D721Med (cell line): ENCODE results near the gene IDE.
"Not testable (repeated sequence)": the region's sequence is repeated elsewhere in the genome, so short reads cannot be mapped to it uniquely, and the experiment has no call there.

ENCODE experiments used
- DNase-seq: peaks from one replicate; pipeline ENCODE4 v3.0.0; 2011; ENCODE audit warnings: low spot score; ENCODE audit not compliant: insufficient read length
- FAIRE-seq: peaks from 2 replicates; lab custom pipeline; 2011; peaks lifted over from hg19 to GRCh38; lab: Jason Lieb, UNC
- TF ChIP-seq, protein P1 (sequence below): IDR thresholded peaks from 2 replicates; pipeline ENCODE4 v1.5.1; 2012; ENCODE audit warnings: mild to moderate bottlenecking, control low read depth; ENCODE audit not compliant: insufficient read depth; ENCODE audit errors: missing control alignments

IDE gene

DNA sequence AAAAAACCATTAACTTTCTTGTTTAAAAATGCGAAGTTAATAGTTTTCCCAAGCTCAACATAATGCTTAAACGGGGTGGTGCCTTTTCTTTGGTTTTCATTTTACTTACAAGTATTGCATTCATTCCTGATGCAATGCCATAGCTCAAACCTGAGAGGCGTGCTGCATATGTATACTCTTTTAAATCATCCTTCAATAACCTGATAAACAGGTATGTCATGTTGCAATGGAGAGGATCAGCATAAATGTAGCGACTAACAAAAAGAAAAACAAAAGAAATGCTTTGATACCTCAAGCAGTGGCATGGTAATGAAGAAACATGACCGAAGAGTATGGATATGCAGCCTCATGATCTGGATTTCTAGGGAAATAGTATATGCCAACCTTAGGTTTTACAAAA is 95.4 kb downstream of the IDE start:
- TF ChIP-seq, protein P1, sequence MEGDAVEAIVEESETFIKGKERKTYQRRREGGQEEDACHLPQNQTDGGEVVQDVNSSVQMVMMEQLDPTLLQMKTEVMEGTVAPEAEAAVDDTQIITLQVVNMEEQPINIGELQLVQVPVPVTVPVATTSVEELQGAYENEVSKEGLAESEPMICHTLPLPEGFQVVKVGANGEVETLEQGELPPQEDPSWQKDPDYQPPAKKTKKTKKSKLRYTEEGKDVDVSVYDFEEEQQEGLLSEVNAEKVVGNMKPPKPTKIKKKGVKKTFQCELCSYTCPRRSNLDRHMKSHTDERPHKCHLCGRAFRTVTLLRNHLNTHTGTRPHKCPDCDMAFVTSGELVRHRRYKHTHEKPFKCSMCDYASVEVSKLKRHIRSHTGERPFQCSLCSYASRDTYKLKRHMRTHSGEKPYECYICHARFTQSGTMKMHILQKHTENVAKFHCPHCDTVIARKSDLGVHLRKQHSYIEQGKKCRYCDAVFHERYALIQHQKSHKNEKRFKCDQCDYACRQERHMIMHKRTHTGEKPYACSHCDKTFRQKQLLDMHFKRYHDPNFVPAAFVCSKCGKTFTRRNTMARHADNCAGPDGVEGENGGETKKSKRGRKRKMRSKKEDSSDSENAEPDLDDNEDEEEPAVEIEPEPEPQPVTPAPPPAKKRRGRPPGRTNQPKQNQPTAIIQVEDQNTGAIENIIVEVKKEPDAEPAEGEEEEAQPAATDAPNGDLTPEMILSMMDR = no peak
- no peak for FAIRE-seq
- DNase-seq = no peak

DNA sequence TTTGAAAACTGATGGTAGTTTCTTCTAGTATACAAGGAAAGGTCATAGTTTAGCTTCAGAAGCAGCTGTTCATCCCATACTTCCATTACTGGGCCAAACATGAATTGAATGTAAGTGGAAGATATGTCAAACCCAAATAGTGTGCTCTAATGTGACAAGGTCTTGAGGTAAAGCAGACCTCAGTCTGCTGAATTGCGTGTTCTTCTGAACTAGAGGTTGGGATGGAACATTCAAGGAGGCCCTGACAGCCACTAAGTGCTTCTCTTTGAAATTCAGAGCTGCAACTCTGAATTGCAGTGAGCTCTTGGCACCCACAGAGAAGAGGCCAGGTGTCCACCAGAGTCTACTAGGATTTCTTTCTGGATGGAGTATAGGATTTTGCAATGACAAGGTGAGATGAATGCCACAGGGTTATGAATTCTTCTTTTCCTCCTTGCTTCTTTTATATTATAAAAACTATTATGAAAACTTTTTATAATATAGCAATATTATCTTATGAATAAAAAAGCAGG is 98.5 kb downstream of the IDE start:
- FAIRE-seq (no peak), DNase-seq (no peak)
- TF ChIP-seq, protein P1 = no peak

DNA sequence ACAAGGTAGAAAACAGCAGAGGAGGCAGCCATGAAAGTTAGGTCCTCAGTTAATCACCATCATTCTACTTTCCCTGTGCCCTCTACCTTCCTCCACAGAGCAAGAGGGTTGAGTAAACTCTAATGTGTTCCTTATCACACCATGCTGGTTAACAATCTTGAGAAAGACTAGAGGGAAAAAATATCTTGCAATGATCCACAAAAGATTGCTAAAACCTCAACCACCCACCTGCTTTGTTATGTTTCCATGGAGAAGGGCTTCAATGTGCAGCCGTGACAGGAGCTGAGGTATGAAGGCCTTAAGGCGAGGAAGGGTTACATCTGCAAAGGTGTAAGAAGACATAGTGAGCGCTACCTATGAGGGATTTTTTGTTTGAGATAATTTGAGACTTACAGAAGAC is 103.9 kb downstream of the IDE start:
- TF ChIP-seq, protein P1 = no peak
- DNase-seq (no peak), FAIRE-seq (no peak)

- TF ChIP-seq, protein P1 = no peak
- DNase-seq (no peak), FAIRE-seq (no peak)
Observed at GRCh38 chr10:92464364-92464763, 109.5 kb downstream of the IDE start.

- DNase-seq = no peak
- TF ChIP-seq, protein P1 = no peak
- no peak for FAIRE-seq
Observed at GRCh38 chr10:92463582-92463981, 110.3 kb downstream of the IDE start.

GRCh38 chr10:92454955-92455354 is 118.9 kb downstream of the IDE start:
- FAIRE-seq, DNase-seq: not testable (repeated sequence)

DNA sequence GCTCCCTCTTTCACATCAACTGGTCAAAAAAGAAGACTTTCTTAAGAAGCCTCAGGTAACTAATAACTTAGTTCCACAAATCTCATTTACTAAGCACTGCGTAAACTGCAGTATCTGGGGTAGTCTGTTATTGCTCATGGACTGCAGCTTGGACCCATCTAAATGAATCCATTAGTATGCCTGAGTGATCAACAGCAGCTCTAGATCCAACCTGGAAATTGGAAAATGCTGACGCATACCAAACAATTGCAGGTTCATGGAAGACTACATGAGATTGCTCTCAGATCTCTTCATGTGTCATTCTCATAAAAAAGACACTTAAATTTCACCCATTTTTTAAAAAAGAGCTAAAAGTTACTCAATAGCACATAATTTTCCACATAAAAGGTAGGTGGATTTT is 121.6 kb downstream of the IDE start:
- no peak for FAIRE-seq
- no peak for DNase-seq
- TF ChIP-seq, protein P1 = no peak

GRCh38 chr10:92451431-92451830 is 122.5 kb downstream of the IDE start:
- FAIRE-seq (no peak), DNase-seq (no peak)
- TF ChIP-seq, protein P1 = no peak
